Fibroblast of mammary gland (primary cell): ENCODE results near the gene DNM1L.
"Not testable (repeated sequence)": the region's sequence is repeated elsewhere in the genome, so short reads cannot be mapped to it uniquely, and the experiment has no call there.

ENCODE experiments used
- DNase-seq: peaks from one replicate; pipeline ENCODE4 v3.0.0-alpha.2; 2010; ENCODE audit warnings: low read depth
- H3K4me3 ChIP-seq: 2 replicates; pipeline ENCODE4 v1.5.1; 2011; ENCODE audit warnings: low read depth, mild to moderate bottlenecking, low read length, moderate library complexity; ENCODE audit not compliant: control insufficient read depth
- TF ChIP-seq, protein P1 (sequence below): conservative IDR thresholded peaks from 2 replicates; pipeline ENCODE4 v1.5.1; 2011; ENCODE audit warnings: low read depth, low read length, inconsistent platforms; ENCODE audit not compliant: control insufficient read depth, insufficient read depth

Gene DNM1L

DNA sequence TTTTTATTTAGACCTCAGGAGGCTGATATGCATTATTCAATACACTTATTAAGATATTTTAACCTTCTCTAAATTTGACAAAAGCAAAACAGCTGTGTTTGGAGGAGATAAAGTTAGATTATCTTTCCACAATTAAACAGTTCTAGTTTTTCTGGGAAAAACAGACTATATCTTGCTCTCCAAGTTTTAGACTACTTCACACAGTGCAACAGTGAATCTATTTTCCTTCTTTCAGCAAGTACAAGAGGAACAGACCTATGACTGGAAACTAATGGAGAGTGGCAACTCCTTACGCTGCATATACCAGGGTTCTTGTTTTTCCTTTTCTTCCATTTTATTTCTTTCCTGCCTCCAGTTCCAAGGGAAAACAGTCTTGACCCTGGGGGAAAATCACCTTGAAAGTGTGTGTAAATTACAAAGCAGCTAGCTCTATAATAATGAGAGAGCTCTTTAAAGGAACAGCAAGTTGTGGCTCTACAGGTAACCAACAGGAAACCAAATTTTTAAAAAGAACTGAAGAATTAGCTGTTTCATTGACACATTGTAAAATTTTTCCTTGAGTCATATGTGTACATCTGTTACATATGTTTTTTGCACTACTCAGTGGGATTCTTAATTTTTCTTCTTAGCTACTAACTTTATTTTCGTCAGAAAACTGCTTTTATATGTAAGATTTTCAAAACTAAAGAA lies 27.4 kb downstream of the DNM1L start:
- TF ChIP-seq, protein P1, sequence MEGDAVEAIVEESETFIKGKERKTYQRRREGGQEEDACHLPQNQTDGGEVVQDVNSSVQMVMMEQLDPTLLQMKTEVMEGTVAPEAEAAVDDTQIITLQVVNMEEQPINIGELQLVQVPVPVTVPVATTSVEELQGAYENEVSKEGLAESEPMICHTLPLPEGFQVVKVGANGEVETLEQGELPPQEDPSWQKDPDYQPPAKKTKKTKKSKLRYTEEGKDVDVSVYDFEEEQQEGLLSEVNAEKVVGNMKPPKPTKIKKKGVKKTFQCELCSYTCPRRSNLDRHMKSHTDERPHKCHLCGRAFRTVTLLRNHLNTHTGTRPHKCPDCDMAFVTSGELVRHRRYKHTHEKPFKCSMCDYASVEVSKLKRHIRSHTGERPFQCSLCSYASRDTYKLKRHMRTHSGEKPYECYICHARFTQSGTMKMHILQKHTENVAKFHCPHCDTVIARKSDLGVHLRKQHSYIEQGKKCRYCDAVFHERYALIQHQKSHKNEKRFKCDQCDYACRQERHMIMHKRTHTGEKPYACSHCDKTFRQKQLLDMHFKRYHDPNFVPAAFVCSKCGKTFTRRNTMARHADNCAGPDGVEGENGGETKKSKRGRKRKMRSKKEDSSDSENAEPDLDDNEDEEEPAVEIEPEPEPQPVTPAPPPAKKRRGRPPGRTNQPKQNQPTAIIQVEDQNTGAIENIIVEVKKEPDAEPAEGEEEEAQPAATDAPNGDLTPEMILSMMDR = no peak
- no peak for DNase-seq
- H3K4me3 ChIP-seq = no peak overlapping the region

DNA sequence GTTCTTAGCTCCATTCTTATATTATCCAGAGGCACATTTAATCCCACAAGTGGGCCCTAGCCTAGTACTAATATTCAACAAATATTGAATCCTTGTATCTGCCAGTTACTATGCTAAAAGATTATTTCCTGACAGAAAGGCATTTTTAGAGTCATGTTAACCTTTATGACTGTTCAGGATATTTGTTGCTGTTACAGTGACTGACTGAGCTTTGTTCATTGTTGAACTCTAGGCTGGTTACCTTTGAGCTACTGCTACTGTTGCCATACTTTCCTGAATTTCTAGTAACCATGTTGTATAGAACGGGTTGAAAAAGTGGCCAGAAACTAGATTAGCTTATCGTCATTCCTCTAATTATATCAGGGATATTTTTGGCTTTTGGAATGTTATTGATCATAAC lies 29.8 kb downstream of the DNM1L start:
- no peak for DNase-seq
- H3K4me3 ChIP-seq = no peak overlapping the region
- TF ChIP-seq, protein P1 = no peak

DNA sequence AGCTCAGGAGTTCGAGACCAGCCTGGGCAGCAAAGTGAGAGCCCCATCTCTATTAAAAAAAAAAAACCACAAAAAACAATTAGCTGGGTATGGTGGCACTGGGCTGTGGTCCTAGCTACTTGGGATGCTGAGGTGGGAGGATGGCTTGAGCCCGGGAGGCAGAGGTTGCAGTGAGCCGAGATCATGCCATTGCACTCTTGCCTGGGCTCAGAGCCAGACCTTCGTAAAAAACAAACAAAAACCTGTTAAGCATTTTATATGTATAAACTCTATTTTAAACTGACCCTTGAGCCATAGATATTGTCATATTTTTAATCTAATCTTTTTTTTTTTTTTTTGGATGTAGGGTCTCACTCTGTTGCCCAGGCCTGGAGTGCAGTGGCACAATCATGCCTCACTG lies 35.7 kb downstream of the DNM1L start:
- no peak for DNase-seq
- TF ChIP-seq, protein P1 = no peak
- H3K4me3 ChIP-seq = no peak overlapping the region

DNA sequence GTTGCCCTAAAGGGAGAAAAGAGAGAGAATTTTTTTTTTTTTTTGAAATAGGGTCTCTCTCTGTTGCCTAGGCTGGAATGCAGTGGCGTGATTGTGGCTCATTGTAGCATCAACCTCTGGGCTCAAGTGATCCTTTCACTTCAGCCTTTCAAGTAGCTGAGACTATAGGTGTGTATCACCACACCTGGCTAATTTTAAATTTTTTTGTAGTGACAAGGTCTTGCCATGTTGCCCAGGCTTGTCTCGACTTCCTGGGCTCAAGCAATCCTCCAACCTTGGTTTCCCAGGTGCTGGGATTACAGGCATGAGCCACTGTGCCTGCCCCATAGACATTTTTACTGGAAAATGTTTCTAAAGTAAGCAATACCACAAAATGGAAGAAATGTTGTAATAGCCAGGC lies 39.8 kb downstream of the DNM1L start:
- TF ChIP-seq, protein P1 = no peak
- no peak overlapping the region for H3K4me3 ChIP-seq
- no peak for DNase-seq

DNA sequence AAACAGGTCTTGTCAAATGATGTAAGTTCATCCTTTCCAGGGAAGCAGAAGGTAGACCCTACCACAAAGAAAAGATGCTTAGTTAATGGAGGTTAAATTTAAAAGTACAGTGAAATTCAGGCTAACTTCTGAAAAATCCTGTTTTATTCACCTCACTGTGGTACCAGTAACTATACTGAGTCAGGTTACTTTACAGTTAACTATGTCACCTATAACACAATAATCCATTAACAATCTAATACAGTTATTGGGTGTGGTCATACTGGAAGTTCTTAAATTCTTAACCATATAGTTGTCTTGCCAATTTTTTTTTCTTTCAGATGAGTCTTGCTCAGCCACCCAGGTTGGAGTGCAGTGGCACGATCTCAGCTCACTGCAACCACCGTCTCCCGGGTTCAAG lies 46.2 kb downstream of the DNM1L start:
- H3K4me3 ChIP-seq, DNase-seq: not testable (repeated sequence)

DNA sequence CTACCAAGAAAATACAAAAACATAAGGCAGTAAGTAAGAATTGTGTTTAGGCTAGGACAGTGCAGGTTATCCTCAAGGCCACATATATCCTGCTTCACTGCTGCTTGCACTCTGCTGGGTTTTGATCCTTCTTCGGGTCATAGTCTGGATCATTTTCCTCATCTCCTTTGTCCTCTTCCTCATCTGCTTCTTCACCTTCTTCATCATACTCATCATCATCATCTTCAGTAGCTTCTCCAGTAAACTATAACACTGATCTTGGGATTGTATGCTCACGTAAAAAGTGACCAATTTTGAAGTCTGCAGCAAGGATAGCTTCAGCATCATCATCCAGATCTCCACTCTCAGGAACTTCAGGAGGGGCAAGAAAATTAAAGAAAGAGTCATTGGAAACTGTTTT lies 47.2 kb downstream of the DNM1L start:
- no peak overlapping the region for H3K4me3 ChIP-seq
- TF ChIP-seq, protein P1 = no peak
- no peak for DNase-seq

DNA sequence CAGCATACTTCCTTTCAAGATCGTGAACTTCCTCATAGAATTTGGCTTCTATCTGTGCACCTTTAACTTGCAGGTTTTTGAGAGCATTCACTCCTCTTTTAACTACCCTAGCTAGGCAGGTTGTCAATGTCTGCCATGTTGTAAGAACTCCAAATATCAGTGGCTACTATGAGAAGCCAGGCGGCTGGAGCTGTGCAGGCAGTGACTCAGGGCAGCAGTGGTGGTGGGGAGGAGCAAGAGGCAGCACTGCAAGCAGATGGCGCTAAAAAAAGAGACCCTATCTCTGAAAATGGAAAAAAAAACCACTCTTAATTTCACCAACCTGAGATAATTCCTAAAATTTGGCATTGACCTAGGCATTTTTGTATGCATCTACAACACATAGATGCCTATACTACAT lies 48.1 kb downstream of the DNM1L start:
- TF ChIP-seq, protein P1 = no peak
- DNase-seq = peak; percentile 21
- H3K4me3 ChIP-seq = no peak overlapping the region
